NCI-H2107 treated with DMSO at 0.1 percent for 48 hours (cell line): ENCODE data around the gene MLLT1.

Source experiments
- DNase-seq: peaks from one replicate; lab custom pipeline; 2025; ENCODE audit not compliant: unreplicated experiment; lab: John Stamatoyannopoulos, UW

The MLLT1 gene

GRCh38 chr19:6172074-6172863 is 107.5 kb downstream of the MLLT1 start:
- DNase-seq: no peak

GRCh38 chr19:6167115-6167514 is 112.7 kb downstream of the MLLT1 start:
- DNase-seq: no peak

DNA sequence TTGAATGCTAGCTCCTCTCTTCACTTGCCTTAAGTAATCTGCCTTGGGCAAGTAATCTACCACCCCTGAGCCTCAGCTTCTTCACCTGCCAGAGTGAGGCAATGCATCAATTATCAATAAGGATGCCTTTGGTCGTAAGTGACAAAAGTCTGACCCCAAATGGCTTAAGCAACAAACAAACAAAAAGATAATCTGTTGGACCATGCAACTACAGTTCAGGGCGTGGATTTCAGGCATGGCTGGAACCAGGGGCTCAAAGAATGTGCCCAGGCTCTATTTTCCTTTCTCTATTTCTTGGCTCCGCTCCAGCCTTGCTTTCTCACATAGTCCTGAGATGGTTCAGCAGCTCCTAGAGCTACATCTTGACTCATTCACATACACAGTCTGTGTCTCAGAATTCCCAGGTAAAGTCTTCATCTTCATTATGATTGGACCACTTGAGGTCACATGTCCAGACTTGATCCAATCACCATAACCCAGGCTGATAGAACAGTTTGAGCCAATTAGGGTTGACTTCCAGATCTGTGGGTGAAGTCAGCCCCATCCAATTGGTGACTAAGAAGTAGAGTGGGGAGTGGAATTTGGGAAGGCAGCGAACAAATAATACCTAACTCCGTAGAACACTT is 114.8 kb downstream of the MLLT1 start:
- DNase-seq: no peak

DNA sequence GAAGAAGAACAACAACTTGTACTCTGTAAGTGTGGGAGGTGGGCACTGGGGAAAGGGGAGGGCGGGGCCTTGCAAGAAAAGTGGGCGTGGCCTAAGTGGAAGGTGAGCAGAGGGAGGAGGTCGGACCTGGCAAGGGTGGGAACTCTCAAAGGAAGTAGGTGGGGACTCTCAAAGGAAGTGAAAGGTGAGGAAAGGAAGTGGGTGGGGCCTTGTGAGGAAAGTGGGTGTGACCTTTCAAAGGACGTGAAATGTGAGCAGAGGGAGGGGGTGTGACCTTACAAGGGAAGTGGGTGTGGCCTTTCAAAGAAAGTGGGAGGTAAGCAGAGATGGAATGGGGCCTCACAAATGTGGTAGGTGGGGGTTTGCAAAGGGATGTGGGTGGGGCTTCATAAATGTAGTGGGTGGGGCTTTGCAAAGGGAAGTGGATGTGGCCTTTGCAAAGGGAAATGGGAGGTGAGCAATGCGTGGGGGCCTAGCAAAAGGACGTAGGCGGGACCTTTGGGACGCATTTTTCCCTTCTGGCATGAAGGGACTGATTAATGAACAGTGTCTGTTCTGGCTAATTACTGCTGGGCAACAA is 118.4 kb downstream of the MLLT1 start:
- no peak for DNase-seq
